ENCODE results near the gene MTMR12.
"Not testable (repeated sequence)": the region's sequence is repeated elsewhere in the genome, so short reads cannot be mapped to it uniquely, and the experiment has no call there.

Gene MTMR12

GRCh38 chr5:32319926-32320543 is 7.3 kb upstream of the MTMR12 start:
- no peak for TF ChIP-seq CTCF (IDR thresholded peaks at IDR 0.05; ENCODE audit: control insufficient read depth, extremely low read depth, insufficient read depth)
- DNase-seq (ENCODE audit: low read depth), result no peak

GRCh38 chr5:32319392-32319791 is 6.7 kb upstream of the MTMR12 start:
- H3K4me3 ChIP-seq (ENCODE audit: low read depth, low read length), result no peak overlapping the region
- DNase-seq (ENCODE audit: low read depth), result no peak
- no peak for TF ChIP-seq CTCF (IDR thresholded peaks at IDR 0.05; ENCODE audit: control insufficient read depth, extremely low read depth, insufficient read depth)

More at GRCh38 chr5:32319926-32320543, 7.3 kb upstream of the MTMR12 start:
- H3K4me3 ChIP-seq (ENCODE audit: low read depth, low read length), result no peak overlapping the region

- DNase-seq (ENCODE audit: low read depth), result no peak
- no peak overlapping the region for H3K4me3 ChIP-seq (ENCODE audit: low read depth, low read length)
- no peak for TF ChIP-seq CTCF (IDR thresholded peaks at IDR 0.05; ENCODE audit: control insufficient read depth, extremely low read depth, insufficient read depth)
Measured at GRCh38 chr5:32317041-32317440, 4.3 kb upstream of the MTMR12 start.

GRCh38 chr5:32315221-32316014 is 2.7 kb upstream of the MTMR12 start:
- TF ChIP-seq CTCF (IDR thresholded peaks at IDR 0.05; ENCODE audit: control insufficient read depth, extremely low read depth, insufficient read depth), result no peak
- H3K4me3 ChIP-seq (ENCODE audit: low read depth, low read length), result no peak overlapping the region
- DNase-seq (ENCODE audit: low read depth), result no peak

GRCh38 chr5:32314658-32315057 is 1.9 kb upstream of the MTMR12 start:
- no peak for TF ChIP-seq CTCF (IDR thresholded peaks at IDR 0.05; ENCODE audit: control insufficient read depth, extremely low read depth, insufficient read depth)
- no peak overlapping the region for H3K4me3 ChIP-seq (ENCODE audit: low read depth, low read length)
- DNase-seq (ENCODE audit: low read depth), result no peak

- H3K4me3 ChIP-seq (ENCODE audit: low read depth, low read length); DNase-seq (ENCODE audit: low read depth): not testable (repeated sequence)
Measured at GRCh38 chr5:32314152-32314488, 1.4 kb upstream of the MTMR12 start.

- TF ChIP-seq CTCF (IDR thresholded peaks at IDR 0.05; ENCODE audit: control insufficient read depth, extremely low read depth, insufficient read depth), result no peak
- H3K4me3 ChIP-seq (ENCODE audit: low read depth, low read length), result peak overlapping the region; percentile 78
- DNase-seq (ENCODE audit: low read depth), result no peak
Measured at GRCh38 chr5:32312197-32312594, 543 bp downstream of the MTMR12 start.
